Measurements from ENCODE around the gene MEN1.
"Not testable (repeated sequence)": the region's sequence is repeated elsewhere in the genome, so short reads cannot be mapped to it uniquely, and the experiment has no call there.

The MEN1 gene

DNA sequence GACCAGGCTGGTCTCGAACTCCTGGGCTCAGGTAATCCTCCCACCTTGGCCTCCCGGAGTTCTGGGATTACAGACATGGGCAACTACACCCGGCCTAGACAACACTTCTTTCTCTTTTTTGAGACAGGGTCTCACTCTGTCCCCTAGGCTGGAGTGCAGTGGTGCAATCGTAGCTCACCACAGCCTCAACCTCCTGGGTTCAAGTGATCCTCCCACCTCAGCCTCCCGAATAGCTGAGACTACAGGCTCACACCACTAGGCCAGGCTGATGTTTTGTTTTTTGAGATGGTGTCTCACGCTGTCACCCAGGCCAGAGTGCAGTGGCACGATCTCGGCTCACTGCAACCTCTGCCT is 35.4 kb upstream of the MEN1 start:
- not testable (repeated sequence) for DNase-seq (ENCODE audit: low spot score)

DNA sequence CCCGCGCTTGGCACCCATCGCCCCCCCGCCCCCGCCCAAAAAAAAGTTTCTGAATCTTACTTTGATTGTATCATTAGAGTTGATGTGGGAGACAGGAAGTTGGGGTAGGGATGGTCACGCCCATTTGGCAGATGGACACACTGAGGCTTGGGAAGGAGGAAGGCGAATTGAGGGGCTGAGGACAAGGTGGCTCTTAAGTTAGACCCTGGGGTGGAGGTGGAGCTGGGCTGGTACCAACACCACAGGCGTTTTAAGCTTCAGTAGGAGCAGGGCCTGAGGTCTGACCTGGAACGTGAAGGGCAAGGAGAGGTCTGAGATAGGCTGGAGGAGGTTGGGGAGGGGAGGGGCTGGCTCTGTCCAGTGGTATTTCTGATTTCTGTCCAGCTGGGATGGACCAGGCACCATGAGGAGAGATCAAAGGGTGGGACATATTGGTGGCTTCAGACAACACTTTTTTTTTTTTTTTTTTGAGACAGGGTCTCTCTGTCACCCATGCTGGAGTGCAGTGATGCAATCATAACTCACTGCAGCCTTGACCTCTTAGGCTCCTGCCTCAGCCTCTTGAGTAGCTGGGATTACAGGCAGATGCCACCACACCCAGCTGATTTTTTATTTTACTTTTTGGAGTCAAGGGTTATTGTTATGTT is 34.9 kb upstream of the MEN1 start:
- no peak for DNase-seq (ENCODE audit: low spot score)

DNA sequence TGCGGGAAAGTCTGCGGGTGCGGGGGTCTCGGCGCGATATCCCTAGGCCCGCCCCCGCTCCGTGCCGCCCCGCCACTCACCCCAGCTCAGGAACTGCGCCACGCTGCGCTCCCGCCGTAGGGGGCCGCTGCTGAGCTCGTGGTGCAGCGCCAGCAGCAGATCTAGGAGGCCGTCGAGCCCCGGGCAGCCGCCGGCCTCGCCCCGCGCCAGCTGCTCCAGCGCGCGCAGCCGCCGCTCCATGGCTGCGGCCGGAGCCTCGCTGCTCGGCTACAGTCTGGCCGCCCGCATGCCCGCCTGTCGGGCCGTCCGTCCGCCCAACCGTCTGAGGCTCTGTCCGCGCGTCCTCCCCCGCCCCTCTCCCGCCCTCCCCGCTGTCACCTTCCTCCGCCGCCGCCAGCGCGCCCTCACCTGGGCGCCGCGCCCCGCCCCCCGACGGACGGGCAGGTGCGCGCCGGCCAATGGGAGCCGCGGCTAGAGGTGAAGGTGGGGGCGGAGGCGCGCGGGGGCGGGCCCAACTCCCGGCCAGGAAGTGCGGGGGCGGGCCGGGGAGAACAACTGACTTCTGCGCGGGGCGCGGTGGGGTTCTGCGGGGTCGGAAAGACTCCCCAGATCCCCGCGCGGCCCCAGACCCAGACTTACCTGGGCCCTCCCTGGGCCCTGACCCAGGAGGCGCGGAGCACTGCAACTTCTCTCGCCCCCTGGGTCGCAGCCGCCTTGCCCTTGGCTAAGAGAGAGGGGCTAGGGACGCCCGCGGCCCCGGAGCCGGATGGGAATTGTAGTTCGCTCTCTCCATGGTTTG is 34.2 kb upstream of the MEN1 start, which contains the start of gene CDC42BPG:
Gene CDC42BPG (minus strand): TSS at position 324 of the 799 bp plus-strand sequence. CDS start 84 bp downstream, at position 240.
- peak; percentile 58 for DNase-seq (ENCODE audit: low spot score)

DNA sequence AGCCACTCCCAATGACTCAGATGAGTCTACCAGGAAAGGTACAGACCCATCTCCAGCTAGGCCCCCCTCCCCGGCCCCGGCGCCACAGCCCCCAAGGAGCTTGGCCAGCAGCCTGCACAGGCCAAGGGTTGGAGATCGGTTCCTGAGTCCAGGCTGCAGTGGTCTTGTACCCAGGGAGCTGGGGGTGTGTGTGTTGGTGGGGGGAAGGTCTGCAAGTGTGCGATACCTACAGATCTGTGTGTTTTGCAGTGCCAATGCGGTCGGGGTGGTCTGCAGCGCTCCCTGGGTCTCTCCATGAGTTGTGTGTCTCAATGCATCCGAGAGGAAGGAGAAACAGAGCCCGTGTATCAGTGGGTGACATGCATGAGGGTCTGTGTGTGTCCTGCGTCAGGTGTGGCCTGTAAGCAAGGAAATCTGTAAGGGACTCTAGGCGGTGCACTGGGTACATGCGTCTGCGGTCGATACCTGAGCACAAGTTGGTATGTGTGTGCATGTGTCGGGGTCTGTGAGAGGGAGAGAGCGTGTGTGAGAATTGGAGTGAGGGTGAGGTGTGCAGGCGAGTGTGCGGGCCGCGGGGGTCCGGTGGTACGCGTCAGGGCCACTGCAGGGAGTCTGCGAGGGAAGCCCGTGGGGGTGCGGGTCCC is 33.5 kb upstream of the MEN1 start:
- no peak for DNase-seq (ENCODE audit: low spot score)

DNA sequence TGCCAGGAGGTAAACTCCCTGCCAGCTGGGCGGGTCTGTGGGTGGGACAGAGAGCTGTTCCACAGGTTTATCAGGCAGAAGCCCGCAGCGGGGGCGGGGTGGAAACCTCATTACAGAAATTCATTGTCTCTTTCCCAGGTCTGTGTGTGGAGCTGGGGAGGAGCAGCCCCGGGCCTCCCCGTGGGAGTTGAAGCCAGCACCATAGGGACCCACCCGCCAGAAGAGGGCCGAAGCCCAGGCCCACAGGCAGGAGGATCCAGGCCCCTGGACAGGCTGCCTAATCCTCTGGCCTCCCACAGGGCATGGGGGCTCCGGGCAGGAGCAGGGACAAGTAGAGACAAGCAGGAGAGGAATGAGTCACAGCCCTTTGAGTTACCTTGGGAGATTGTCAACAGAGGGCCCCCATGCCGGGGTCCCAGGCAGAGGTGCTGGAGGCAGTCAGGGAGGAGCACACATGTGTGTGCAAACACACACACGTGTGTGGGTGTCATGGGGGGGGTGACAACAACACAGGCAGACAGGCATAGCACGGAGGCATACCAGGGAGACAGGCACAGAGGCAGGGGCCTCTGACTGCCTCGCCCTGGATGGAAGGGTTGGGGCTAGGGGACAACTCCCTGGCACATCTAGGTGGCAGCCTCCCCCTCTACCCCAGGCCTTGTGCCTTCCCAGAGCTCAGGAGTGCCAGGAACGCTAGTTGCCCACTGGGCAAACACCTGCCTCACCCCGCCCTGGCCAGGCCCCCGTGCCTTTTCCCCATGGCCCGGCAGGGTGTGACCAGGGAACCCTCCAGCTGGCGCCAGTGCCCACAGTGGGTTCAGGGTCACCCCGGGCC is 32.7 kb upstream of the MEN1 start:
- no peak for DNase-seq (ENCODE audit: low spot score)

DNA sequence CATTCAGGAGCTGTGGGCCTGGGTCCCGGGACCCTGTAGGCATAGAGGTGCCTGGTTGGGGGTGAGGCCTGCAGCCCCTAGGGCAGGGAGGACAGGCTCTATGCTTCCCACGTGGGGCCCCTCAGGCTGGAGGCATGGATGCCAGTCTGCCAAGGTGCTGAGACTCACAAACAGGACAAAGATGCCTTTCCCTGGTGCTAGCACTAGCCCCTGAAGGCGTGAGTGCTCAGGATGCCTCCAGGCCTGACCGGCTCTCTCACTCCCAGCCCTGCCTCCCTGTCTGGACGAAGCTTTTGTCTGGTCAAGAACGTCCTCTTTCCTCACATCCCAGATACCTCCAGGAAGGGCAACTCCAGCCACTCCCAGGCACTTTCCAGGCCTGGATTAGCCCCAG is 32.0 kb upstream of the MEN1 start:
- no peak for DNase-seq (ENCODE audit: low spot score)

DNA sequence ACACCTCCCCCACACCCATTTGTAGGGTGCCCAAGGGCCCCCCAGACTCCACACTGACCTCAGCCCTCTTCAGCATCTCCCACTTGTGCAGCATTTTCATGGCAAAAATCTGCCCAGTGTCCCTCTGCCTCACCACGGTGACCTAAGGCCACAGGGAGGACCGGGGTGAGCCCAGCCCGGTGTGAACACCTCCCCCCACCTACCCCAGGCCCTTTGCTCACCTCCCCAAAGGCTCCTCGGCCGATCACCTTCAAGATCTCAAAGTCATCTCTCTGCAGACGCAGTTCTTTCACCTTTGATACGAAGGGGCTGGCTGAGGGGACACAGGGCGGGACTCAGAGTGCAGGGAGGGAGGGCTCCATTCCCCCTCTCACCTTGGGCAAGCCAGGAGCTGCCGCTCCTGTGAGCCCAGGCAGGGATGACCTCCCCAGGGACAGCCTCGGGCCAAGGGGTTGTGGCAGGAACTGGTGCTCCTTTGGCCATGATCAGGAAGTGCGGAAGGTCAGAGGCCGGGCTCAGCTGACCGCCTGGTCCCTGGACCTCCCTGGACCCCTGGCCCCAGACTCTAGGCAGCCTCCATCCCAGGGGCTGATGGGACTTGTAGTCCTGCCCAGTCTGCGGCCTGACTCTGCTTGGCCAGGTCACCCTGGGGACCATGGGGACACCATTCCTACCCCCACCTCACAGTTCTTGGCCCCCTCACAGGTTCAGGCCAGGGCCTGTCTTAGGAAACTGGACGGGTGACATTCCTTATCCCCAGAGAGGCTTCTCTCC is 31.4 kb upstream of the MEN1 start:
- no peak for DNase-seq (ENCODE audit: low spot score)

GRCh38 chr11:64839887-64840782 is 29.8 kb upstream of the MEN1 start:
- DNase-seq (ENCODE audit: low spot score) = no peak

GRCh38 chr11:64839335-64839734 is 29.0 kb upstream of the MEN1 start:
- no peak for DNase-seq (ENCODE audit: low spot score)

DNA sequence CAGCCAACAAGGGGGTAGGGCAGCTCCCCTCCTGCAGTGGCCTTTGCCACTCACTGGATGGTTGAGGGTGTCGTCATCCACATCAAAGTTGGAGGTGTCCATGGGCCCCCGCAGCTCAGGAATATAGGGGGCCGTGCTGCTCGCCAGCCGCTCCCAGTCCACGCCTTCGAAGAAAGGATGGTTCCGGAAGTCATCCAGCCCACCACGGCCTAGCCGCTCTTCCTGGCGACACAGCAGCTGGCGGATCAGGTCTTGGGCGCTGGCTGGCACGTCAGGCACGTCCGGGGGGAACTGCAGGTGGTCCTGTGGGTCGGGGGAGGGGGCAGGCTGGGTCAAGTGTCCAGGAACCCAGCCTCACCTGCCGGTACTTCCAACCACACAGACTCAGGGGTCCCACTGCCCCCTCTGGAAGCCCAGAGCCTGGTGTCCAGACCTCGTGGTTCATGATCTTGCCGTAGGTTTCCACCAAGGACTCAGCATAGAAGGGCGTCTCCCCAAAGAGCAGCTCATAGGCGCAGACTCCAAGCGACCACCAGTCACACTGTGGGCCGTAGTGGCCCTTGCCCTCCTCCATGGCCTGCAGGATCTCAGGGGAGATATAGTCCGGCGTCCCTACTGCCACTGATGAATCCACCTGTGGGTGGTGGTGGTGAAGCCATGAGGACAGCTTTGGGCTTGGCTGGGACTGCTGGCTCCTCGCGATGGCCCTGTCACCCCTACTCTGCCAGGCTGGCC is 28.4 kb upstream of the MEN1 start:
- DNase-seq (ENCODE audit: low spot score) = no peak

DNA sequence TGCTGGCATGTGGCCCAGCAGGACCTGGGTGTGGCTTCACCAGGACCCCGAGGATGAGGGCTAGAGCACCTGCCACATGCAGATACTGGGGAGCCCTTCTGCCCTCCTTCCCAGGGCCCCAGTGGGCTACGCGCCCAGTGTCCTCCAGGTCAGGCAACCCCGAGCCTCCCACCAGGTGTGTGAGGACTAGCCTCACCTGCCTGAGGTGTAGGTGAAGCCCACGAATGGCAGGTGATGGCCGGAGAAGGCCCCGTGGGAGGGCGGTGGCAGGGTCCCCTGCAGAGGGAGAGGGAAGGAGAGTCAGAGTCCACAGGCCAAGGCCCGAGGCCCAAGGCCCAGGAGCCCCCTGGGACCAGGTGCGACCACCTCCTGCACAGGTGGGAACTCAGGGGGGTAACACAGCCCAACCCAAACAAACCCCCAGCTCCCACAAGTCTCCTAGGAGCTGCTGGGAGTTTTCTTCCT is 27.6 kb upstream of the MEN1 start:
- no peak for DNase-seq (ENCODE audit: low spot score)

- no peak for DNase-seq (ENCODE audit: low spot score)
Measured at GRCh38 chr11:64836448-64837072, 26.2 kb upstream of the MEN1 start.

DNA sequence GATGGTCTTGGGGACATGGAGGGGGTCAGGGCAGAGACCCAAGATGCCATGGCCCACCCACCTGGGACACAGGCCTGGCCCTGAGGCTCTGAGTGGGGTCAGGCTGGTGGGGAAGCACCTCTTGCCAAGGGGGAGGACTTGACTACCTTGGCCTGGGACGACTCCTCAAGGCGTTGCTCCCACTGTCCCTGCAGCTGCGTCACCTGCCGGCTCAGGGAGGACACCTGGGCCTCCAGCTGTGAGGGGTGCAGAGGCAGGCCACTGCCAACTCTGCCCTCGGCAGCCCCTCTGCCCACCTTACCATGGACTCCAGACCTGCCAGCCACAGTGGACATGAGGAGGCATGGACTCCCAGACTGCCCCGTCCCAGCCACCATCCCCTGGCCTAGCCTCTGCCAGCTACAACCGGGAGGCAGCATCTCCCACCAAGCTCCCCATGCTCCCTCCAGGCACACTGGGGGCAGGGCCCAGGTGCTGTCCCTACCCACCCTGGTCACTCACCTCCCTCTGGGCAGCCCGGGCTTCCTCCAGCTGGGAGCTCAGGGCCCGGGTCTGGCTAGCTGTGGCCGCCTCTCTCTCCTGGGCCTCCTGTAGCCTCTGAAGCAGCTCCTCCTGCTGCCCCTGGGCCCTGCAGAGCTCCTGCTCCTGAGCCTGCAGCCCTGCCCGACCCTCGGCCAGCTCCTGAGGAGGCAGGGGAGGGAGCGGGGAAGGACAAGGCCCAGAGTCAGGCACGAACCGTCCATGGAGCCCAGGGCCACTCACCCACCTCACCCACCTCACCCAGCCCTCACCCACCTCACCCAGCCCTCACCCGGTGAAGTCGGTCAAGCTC is 25.5 kb upstream of the MEN1 start:
- DNase-seq (ENCODE audit: low spot score) = no peak

DNA sequence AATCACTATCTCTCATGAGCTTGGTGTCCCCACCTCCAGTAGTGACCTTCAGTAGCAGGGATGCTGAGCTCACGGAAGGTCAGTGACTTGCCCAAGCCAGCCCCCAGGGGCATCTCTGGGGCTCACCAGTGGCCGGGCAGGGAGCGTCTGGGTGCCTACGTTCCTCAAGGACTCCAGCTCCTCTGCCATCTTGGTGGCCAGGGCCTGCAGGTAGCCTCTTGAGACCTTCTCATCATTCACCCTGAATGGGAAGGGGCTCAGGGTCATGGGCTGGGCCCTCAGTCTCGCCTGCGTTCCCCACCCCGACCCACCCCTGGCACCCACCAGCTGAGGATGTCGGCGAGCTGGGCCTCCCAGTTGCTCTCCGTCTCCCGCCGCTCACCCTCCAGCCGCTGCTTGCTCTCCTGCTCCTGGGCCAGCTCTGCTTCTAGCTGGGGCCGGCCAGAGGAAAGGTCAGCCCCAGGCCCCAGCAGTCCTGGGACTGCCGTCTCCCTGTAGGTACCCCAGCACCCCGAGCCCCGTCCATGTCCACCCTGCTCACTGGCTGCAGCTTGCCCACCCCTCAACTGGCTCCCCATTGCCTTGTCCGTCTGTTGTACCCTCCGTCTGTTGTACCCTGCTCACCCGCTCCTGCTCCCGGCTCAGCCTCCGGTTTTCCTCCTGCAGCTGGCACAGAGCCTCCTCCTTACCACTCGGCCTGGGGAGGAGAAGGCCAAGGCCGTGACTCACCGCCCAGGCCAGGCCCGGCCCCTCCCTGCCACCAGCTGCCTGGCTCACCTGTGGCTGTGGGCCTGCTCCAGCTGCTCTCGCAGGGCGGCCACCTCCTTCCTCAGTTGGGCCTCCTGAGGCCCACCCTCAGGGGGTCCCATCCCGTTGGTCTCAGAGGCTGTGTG is 24.6 kb upstream of the MEN1 start:
- no peak for DNase-seq (ENCODE audit: low spot score)

DNA sequence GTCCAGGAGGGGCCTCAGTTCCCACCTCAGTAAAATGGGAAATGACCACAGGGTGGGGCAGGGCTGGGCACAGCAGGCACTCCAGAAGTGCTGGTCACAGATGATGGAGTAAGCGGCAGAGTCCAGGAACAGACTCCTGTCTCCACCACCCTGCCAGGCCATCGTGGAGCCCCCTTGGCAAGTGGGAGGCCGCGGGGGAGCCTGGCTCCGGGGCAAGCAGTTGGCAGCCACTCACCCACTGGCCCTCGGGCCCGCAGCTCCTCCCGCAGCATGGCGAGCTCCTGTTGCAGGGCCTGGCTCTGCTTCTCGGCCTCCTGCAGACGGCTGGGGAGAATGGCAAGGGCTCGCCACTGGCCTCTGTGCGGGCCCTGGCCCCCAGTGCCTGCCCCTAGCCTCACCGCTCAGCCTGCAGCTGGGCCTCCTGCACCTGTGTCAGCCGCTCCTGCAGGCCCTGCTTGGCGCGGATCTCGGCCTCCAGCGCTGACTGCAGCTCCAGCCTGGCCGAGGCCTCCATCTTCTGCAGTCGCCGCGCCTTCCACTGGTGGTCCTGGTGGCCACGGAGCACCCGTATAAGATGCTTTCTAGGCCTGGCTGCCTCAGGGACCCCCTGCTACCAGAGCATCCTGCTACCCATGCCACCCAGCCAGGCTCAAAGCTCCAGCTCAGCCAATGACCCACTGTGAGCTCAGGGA is 23.8 kb upstream of the MEN1 start:
- DNase-seq (ENCODE audit: low spot score) = no peak

DNA sequence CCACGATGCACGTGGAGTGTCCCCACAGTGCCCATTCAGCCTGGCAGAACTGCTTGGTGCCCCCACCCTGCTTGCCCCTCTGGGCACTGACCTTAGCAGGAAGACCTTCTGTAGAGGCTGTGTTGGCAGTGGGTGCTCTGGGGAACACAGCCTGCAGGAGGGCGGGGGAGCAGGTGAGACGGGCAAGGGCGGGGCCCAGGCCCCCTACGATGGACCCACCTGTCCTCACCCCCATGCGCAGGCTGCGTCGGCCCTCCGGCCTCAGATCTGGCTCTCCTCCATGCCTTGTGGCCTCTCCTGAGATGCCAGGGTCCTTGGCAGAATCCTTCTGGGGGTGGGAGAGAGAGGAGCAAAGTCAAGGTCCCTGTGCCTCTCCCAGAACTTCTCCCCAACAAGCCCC is 23.2 kb upstream of the MEN1 start:
- no peak for DNase-seq (ENCODE audit: low spot score)

GRCh38 chr11:64833198-64833502 is 22.8 kb upstream of the MEN1 start:
- no peak for DNase-seq (ENCODE audit: low spot score)

All from kidney capillary endothelial cell (primary cell).